HG02981 (cell line): Measurements from ENCODE around the gene TBC1D19.
"Not testable (repeated sequence)": the region's sequence is repeated elsewhere in the genome, so short reads cannot be mapped to it uniquely, and the experiment has no call there.

ENCODE experiments used
- ATAC-seq: cut with Tn5 transposase; IDR thresholded peaks from one replicate; pipeline ENCODE4 v1.9.1; 2021; ENCODE audit warnings: mild to moderate bottlenecking, moderate library complexity; ENCODE audit not compliant: unreplicated experiment

TBC1D19 gene

GRCh38 chr4:26583865-26584652 lies at the start of gene TBC1D19:
Gene TBC1D19, plus strand, starts transcription at chr4:26584084. Its CDS starts 110 bp downstream, at chr4:26584194.
- peak; percentile 99 for ATAC-seq

- ATAC-seq, result no peak
These were observed 40.9 kb upstream of the TBC1D19 start for GRCh38 chr4:26542991-26543390.

GRCh38 chr4:26544421-26544820 lies 39.5 kb upstream of the TBC1D19 start:
- ATAC-seq, result no peak

GRCh38 chr4:26548379-26548778 lies 35.5 kb upstream of the TBC1D19 start:
- not testable (repeated sequence) for ATAC-seq

GRCh38 chr4:26557164-26557563 lies 26.7 kb upstream of the TBC1D19 start:
- no peak for ATAC-seq

GRCh38 chr4:26558166-26558895 lies 25.6 kb upstream of the TBC1D19 start:
- no peak for ATAC-seq

GRCh38 chr4:26566133-26566532 lies 17.8 kb upstream of the TBC1D19 start:
- ATAC-seq, result no peak

GRCh38 chr4:26568446-26568994 lies 15.4 kb upstream of the TBC1D19 start:
- no peak for ATAC-seq

GRCh38 chr4:26570596-26570995 lies 13.3 kb upstream of the TBC1D19 start:
- no peak for ATAC-seq

- ATAC-seq, result no peak
These were observed 10.5 kb upstream of the TBC1D19 start for GRCh38 chr4:26573389-26573794.

- no peak for ATAC-seq
These were observed 9.3 kb upstream of the TBC1D19 start for GRCh38 chr4:26574563-26574962.

- ATAC-seq, result no peak
These were observed 7.6 kb upstream of the TBC1D19 start for GRCh38 chr4:26576231-26576739.

- no peak for ATAC-seq
These were observed 6.8 kb upstream of the TBC1D19 start for GRCh38 chr4:26577066-26577465.

GRCh38 chr4:26579169-26579568 lies 4.7 kb upstream of the TBC1D19 start:
- no peak for ATAC-seq

- not testable (repeated sequence) for ATAC-seq
These were observed 2.5 kb upstream of the TBC1D19 start for GRCh38 chr4:26581341-26581740.

- peak; percentile 56 for ATAC-seq
These were observed 383 bp upstream of the TBC1D19 start for GRCh38 chr4:26583538-26583864.

GRCh38 chr4:26584725-26585124 lies 841 bp downstream of the TBC1D19 start:
- ATAC-seq, result no peak

- ATAC-seq, result no peak
These were observed 5.8 kb downstream of the TBC1D19 start for GRCh38 chr4:26589705-26590104.

- ATAC-seq, result no peak
These were observed 6.8 kb downstream of the TBC1D19 start for GRCh38 chr4:26590639-26591038.

- not testable (repeated sequence) for ATAC-seq
These were observed 9.7 kb downstream of the TBC1D19 start for GRCh38 chr4:26593557-26593956.

- no peak for ATAC-seq
These were observed 10.5 kb downstream of the TBC1D19 start for GRCh38 chr4:26594371-26594770.

GRCh38 chr4:26594778-26595177 lies 10.9 kb downstream of the TBC1D19 start:
- ATAC-seq, result no peak
